Right kidney (tissue), 1 donor: ENCODE data around the gene PDE4A.
"Not testable (repeated sequence)": the region's sequence is repeated elsewhere in the genome, so short reads cannot be mapped to it uniquely, and the experiment has no call there.

ENCODE experiments used
- DNase-seq: peaks from one replicate; pipeline ENCODE4 v3.0.0-alpha.2; 2016

Gene PDE4A

DNA sequence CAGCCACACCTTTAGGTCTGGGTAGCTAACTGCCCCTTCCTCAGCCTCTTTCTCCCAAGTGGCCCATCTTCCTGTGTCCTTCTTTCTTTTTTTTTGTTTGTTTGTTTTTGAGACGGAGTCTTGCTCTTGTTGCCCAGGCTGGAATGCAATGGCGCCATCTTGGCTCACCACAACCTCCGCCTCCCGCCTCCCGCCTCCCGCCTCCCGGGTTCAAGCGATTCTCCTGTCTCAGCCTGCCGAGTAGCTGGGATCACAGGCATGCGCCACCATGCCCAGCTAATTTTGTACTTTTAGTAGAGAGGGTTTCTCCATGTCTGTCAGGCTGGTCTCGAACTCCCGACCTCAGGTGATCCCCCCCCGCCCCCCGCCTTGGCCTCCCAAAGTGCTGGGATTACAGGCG lies 41.7 kb downstream of the PDE4A start:
- not testable (repeated sequence) for DNase-seq

DNA sequence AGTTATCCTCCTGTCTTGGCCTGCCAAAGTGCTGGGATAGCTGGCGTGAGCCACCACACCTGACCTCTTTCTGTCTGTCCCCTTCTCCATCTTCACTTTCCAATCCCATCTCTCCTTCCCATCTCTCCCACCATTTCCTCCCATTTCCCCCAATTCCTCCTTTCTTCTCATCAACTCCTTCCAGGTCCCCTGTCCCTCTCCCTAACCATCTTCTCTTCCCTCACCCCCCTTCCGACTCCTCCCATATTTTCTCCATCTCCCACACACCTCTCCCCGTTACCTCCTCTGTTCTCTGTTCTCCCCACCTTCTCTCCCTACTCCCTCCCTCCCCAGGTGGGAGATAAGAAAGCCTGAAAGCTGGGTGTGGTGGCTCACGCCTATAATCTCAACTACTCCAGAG lies 42.2 kb downstream of the PDE4A start:
- DNase-seq = no peak

DNA sequence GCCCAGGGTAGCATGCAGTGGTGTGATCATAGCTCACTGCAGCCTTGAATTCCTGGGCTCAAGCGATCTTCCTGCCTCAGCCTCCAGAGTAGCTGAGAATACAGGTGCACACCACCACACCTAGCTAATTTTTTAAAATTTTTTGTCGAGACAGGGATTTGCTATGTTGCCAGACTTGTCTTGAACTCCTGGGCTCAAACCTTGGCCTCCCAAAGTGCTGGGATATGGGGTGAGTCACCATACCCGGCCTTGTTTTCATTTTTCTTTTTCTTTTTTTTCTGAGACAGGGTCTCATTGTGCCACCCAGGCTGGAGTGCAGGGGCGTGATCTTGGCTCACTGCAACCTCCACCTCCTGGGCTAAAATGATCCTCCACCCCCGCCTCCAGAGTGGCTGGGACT lies 44.1 kb downstream of the PDE4A start:
- no peak for DNase-seq

DNA sequence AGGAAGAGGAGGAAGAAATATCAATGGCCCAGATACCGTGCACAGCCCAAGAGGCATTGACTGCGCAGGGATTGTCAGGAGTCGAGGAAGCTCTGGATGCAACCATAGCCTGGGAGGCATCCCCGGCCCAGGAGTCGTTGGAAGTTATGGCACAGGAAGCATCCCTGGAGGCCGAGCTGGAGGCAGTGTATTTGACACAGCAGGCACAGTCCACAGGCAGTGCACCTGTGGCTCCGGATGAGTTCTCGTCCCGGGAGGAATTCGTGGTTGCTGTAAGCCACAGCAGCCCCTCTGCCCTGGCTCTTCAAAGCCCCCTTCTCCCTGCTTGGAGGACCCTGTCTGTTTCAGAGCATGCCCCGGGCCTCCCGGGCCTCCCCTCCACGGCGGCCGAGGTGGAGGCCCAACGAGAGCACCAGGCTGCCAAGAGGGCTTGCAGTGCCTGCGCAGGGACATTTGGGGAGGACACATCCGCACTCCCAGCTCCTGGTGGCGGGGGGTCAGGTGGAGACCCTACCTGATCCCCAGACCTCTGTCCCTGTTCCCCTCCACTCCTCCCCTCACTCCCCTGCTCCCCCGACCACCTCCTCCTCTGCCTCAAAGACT lies 46.9 kb downstream of the PDE4A start:
- no peak for DNase-seq

DNA sequence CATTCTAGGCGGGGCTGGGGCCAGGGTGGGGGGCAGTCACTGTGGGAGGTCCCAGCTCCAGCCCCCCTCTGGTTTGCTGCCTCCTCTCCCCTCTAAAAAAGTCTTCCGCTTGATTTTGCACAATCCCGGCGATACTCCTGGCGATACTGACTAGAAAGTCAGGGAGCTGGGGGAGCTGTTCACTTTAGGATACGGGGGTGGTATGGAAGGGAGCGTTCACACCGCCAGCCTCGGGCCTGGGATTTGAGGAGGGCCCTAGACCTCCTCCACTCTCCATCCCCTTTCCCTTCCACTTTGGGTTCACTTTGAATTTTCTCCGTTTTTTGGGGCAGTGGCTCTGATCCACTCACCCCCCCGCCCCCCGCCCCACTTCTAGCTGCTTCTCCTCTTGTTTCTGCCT lies 47.8 kb downstream of the PDE4A start:
- no peak for DNase-seq

DNA sequence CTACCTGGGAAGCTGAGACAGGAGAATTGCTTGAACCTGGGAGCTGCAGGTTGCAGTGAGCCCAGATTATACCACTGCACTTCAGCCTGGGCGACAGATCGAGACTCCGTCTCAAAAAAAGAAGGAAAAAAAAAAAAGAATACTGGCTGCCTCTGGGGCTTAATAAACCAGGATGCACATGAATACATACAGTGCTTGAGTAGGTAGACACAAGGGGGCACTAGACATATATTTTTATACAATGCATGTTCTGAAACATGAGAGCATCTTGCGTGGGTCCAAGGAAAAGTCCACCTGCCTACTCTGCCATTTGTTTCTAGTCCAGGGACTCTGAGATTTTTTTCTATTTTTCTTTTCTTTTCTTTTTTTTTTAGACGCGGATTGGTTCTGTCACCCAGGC lies 51.6 kb downstream of the PDE4A start:
- DNase-seq = no peak

DNA sequence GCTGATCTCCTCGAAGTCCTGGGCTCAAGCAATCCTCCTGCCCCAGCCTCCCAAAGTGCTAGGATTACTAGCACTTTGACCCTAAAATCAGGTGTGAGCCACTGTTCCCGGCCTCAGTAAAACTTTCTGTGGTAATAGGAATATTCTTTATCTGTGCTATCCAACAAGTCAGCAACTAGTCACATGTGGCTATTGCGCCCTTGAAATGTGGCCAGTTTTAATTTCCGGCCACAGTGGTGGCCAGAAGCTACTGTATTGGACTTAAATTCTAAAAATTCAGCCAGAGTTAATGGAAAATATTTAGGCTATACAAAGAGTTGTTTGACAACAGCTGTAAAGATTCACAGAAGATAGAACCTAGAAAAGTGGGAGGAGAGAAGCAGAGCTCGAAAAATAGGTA lies 52.9 kb downstream of the PDE4A start:
- no peak for DNase-seq

DNA sequence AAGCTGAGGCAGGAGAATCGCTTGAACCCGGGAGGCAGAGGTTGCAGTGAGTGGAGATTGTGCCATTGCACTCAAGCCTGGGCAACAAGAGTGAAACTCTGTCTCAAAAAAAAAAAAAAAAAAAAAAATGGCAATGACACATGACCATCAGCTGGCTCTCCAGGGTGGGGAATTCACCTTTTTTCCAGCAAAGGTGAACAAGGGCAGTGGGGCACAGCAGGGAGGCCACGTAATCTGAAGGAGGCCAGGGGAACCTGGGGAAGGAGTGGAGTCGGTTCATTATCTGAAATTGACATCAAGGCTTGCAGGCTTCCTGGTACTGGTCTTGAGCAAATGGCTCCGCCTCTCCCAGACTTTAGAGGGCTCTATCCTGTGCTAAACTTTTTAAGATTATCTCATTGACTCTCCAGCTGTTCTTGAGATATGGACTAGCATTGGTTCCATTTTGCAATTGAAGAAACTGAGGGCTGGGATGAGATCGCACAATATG lies 54.7 kb downstream of the PDE4A start:
- DNase-seq = no peak

DNA sequence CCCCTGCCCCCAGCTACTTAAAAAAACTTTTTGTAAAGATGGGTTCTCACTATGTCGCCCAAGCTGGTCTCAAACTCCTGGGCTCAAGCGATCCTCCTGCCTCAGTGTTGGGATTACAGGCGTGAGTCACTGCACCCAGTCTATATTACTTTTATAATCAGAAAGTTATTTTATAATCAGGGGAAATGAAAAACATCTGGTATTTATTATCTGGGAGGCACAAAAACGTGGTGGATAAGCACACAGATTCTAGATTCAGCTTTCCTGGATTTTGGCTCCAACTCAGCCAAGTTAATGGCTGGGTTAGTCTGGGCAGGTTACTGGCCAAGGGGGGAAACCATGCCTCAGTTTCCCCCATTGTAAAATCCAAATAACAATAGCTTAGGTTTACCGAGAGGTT lies 58.1 kb downstream of the PDE4A start:
- DNase-seq = no peak

DNA sequence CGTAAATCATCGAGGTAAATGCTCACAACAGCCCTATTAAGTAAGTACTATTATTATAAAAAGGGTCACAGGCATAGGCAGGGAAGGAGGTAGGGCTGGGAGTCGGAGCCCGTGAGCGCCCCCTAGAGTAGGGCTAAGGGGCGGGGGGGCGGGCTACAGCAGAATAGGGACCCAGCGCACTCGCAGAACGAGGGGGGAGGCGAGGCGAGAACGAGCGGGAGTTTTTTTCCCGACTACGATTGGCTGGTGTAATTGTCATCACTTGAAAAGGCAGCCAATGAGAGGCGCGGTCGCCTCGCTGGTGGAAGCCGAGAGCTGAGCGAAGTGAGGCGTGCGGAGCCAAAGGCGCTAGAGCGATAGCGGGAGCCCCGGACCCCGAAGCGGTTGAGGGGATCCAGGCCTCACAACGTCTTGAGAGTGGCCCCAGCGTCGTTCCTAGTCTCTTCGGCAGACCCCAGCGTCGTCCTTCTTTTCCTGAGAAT lies 58.6 kb downstream of the PDE4A start:
- peak; percentile 65 for DNase-seq

DNA sequence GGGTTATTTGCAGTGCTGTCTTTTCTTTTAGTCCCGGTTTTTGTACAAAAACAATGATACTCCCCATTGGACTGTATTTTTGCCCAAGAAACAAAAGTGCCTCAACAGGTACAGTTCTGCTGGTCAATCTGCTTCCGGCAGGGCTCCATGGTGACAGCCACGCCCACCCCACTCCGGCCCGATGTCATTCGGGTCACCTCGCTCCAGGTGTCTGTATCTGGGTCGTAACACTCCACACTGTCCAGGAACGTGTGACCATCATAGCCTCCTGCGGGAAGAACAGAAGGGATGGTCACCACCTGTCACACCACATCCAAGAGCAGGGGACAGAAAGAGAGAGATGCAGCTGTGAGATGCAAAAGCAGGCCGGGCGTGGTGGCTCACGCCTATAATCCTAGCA lies 66.2 kb downstream of the PDE4A start:
- DNase-seq = no peak

DNA sequence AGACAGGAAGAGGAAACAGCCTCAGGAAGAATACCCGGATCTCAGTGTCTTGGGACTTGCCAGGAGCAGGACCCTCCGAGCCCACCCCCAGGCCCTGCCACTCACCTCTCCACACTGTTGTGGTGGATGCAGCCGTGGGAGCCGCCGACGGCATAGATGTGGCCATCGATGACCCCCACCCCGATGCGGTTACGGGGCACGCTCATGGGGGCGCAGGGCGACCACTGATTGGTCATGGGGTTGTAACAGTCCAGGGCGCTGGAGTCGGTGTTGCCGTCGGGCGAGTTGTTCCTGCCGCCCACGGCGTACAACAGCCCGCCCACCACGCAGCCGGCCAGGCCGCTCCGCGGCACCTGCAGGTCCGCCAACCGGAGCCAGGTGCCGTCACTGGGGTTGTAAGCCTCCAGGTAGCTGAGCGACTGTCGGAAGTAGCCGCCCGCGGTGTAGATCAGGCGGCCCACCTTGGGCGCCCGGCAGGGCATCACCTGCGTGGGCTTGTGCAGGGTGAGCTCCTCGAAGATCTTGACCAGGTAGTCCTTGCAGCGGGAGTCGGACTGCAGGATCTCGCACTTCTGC lies 71.2 kb downstream of the PDE4A start:
- no peak for DNase-seq

DNA sequence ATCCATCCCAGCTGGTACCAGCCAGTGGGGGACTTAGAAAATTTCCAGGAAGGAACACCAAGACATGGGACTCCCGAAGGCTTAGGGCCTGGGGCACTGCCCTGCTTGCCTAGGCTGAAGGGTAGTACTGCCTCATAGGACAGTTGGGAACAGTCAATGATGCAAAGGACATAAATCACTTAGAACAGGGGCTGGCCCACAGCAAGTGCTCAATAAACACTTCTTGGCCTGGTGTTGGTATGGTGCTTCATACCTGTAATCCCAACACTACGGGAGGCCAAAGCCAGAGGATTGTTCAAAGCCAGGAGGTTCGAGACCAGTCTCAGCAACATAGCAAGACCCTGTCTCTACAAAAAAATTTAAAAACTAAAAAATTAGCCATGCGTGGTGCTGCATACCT lies 77.0 kb downstream of the PDE4A start:
- no peak for DNase-seq

DNA sequence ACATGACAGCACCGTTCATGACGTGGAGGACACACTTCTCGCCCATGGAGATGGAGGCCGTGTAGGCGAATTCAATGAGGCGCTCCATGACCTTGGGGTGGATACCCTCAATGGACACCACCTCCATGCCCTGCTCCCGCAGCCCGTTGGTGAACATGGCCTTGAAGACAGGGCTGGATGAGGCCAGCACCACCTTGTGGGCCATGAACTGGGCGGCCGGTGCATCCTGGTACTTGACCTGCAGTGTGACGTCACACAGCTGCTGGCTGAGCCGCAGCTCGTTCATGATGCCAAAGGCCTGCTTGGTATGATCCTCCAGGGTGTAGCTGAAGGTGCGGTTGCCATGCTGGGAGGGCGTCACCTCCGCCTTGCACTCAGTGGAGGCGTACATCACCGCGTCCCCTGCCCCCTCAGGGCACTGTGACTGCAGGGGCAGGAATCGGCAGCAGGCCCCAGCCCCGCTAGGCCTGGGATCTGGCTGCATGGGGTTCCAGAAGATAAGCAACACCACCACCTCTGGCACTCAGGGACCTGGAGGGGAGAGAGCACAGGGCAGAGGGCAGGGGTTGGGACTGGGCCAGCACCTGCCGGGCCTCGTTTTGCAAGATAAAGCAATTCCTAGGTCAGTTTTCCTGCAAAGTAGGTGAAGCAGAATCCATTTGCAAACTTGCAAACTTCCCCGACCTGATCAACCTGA lies 79.4 kb downstream of the PDE4A start:
- no peak for DNase-seq

DNA sequence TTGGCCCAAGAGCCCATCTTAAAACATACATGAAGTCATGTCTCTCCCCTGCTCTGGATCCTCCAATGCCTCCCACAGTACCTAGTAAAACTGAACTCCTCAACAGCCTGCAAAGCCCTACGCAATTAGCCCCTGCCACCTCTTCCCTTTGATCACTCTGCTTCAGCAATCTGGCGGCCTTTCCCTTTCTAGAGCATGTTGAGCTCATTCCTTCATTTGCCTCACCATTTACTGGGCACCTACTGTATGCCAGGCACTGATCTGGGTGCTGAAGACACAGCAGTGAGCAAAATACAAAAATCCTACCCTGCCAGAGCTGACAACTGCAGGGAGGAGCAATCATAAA lies 79.9 kb downstream of the PDE4A start:
- no peak for DNase-seq

DNA sequence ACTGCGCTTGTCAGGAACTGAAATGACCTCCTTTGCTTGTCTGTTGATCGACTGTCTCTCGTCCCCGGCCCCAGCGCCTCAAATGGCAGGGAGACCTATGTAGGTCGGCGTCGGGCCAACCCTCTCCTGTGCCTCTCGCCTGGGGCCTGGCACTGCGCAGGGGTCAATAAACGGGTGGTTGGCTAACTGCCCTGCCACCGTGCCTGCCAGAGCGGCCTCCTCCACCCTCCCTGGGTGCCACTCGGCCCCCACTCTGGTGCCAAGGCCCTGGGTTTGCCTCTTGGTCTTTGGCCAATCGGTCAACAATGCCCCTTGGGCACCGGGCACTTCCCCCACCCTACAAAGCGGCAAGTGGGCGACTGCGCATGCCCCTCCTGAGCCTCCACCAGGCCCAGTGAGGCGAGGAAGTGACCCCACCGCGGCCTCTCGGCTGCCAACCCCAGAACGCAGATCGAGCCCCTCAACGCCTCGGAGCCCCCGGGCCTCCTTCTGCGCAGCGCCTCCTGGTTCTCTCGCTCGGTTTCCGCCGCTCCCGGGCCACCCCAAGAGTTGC lies 81.7 kb downstream of the PDE4A start:
- DNase-seq = no peak

DNA sequence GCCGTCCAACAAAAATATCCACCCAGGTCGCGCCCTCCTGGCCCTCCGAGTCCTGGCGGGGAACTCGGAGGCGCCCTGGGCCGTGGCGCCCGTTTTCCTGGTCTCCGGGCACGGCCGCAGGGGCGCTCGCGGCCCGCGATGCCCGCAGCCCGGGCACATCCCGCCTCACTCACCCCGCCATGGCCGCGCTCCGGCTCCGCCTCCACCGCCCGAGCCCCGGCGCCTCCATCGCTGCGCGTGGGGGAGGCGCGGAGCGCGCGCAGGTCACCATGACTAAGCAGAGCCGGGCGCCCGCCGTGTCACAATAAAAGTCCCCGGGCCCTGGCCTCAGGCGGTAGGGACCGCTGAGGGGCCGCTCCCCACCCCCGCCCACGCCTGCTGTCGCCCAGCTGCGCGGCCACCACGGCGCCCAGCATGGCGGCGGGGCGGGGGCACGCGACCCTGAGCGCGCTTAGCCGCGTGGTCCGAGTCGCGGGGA lies 82.2 kb downstream of the PDE4A start:
- DNase-seq = peak; percentile 92

DNA sequence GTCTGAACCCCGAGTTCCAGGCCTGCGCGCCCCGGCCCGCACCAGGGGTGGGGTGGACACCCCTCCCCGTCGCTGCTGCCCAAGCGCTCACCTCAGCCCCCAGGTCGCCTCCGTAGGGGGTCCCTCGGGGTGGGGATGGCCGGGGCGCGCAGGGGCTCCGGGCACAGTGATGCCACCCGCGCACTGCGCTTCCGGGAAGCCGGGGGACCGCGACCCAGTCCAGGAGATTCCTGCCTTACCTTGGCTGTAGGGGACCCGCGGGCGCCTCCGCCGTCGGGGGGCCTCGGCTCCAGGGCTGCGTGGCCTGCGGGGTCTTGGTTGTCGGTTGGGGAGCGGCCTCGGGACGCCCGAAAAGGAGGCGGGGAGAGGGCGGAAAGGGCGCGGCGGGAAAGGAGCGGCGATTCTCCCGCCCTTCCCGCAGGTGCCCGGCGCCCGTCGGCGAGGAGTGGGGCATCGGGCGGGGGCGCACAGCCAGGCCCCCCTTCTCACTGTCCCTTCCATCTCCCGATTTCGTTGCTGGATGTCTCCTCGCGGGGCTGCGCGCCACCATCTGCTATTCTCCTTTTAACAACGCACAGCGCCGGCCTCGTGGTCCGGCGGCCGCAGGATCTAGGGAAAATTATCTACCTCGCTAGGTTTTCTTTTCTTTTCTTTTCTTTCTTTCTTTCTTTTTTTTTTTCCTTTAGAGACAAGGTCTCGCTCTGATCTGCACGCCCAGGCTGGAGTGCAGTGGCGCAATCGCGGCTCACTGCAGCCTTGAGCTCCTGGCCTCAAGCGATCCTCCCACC lies 82.9 kb downstream of the PDE4A start, which contains the start of gene KEAP1:
Gene KEAP1, minus strand, starts transcription at position 355 of the 788 bp plus-strand sequence. CDS start 3,323 bp downstream, outside the sequence.
- DNase-seq = peak; percentile 93

DNA sequence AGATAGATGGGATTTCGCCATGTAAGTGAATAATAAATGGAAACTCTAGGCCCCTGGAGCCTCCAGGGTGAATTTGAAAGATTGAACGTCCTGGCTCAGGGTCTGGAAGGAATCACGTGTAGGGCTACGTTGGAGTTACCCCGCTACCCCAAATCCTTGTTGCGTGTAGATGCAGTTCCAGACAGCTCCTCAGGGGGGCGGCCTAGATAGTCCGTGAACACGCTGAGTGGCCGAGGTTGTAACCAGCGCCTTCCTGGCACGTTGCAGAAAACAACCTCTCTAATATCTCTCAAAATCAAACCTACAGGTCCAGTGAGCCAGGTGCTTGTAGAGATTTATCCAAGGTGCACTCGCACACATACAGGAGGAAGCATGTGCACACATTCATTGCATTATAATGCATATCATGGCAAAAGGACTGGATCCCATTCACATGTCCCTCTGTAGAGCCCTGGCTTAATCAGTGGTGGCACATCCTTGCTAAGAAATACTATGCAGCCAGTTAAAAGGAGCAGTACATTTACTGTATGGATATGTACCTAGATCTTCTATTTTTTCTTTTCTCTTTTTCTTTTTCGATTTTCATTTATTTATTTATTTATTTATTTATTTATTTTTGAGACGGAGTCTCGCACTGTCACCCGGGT lies 85.4 kb downstream of the PDE4A start:
- peak; percentile 36 for DNase-seq

DNA sequence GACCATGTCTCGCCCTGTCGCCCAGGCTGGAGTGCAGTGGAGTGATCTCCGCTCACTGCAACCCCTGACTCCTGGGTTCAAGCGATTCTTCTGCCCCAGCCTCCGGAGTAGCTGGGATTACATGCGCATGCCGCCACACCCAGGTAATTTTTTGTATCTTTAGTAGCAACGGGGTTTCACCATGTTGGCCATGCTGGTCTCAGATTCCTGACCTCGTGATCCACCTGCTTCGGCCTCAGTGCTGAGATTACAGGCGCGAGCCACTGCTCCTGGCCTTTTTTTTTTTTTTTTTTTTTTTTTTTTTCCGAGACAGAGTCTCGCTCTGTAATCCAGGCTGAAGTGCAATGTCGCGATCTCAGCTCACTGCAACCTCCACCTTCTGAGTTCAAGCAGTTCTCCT lies 87.7 kb downstream of the PDE4A start:
- DNase-seq = no peak

DNA sequence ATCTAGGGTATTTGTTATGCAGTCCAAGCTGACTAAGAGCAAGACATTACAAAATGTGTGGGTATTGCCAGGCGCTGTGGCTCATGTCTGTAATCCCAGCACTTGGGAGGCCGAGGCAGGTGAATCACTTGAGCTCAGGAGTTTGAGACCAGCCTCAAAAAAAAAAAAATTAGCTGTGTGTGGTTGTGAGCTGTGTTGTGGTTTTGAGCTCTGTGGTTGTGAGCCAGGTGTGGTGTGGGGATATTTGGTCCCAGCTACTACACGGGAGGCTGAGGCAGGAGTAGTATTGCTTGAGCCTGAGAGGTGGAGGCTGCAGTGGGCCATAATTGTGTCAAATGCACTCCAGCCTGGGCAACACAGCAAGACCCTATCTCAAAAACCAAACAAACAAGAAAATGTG lies 88.4 kb downstream of the PDE4A start:
- DNase-seq = no peak

DNA sequence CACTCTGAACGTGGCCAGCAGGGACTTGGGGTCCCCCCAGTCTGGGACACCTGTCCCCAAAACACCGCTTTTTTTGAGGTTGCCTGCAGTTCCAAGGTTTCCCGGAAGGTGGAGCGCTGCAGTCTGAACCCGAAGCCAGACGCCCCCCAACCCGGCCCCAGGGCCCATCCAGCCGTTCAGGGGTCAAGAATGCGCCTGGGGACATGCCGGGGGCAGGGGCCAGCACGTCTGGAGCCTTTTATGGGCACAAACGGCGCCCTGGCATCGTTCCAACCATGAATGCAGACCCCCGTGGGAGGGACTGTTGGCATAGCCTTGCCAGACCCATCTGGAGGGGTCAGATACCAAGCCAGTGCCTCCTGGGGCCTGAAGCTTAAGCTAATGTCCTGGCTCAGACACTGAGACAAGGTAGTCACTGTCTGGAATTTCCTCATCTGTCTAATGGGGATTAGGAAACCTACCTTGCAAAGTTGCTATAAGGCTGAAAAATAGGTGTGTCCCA lies 90.0 kb downstream of the PDE4A start:
- DNase-seq = peak; percentile 63
